ENCODE measurements around the gene MYO18B.

Gene MYO18B

DNA sequence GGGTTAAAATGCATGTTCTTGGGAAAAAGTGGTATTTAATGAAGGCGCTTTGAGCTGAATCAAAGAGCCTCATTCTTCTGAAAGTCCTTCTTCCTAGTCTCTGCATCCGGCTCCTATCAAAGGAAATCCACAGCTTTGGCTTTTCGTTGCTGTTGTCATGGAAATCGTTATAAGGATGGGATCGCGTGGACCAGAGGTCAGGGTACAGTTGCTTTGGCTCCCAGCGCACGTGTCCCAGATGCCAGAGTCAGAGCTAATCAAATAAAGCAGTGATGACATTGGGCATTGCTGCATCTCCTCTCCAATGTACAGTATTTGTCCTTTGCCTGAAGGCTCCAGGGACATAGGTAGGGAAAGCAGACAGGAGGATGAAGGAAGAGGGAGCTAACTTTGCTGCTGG is 181.9 kb downstream of the MYO18B start:
- no peaks in the 10 kb centered on the region for H3K79me2 ChIP-seq (ENCODE audit: insufficient read depth, low read length)
- H2AFZ ChIP-seq (ENCODE audit: low read depth, low read length, severe bottlenecking): no peak overlapping the region
- H3K9me2 ChIP-seq (replicated peaks; ENCODE audit: insufficient read depth, low read length): no peaks in the 10 kb centered on the region
- no peaks in the 10 kb centered on the region for H3K9me3 ChIP-seq (ENCODE audit: insufficient read depth, low read length)
- no peaks in the 10 kb centered on the region for H3F3A ChIP-seq (ENCODE audit: insufficient read depth)
- no peak overlapping the region for H3K4me2 ChIP-seq (ENCODE audit: low read depth, low read length, poor library complexity, severe bottlenecking)
- no peaks in the 10 kb centered on the region for H3K36me3 ChIP-seq (ENCODE audit: low read length)
- H4K20me1 ChIP-seq (ENCODE audit: low read depth, low read length): no peaks in the 10 kb centered on the region
- TF ChIP-seq EZH2phosphoT487 (conservative IDR thresholded peaks at IDR 0.05; ENCODE audit: low read length): no peak
- TF ChIP-seq, protein P1, sequence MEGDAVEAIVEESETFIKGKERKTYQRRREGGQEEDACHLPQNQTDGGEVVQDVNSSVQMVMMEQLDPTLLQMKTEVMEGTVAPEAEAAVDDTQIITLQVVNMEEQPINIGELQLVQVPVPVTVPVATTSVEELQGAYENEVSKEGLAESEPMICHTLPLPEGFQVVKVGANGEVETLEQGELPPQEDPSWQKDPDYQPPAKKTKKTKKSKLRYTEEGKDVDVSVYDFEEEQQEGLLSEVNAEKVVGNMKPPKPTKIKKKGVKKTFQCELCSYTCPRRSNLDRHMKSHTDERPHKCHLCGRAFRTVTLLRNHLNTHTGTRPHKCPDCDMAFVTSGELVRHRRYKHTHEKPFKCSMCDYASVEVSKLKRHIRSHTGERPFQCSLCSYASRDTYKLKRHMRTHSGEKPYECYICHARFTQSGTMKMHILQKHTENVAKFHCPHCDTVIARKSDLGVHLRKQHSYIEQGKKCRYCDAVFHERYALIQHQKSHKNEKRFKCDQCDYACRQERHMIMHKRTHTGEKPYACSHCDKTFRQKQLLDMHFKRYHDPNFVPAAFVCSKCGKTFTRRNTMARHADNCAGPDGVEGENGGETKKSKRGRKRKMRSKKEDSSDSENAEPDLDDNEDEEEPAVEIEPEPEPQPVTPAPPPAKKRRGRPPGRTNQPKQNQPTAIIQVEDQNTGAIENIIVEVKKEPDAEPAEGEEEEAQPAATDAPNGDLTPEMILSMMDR (IDR thresholded peaks at IDR 0.05; ENCODE audit: insufficient read depth, low read length, poor library complexity, severe bottlenecking): no peak
- H3K27me3 ChIP-seq (ENCODE audit: low read length): no peaks in the 10 kb centered on the region
- no peak overlapping the region for H3K9ac ChIP-seq (ENCODE audit: low read length)
- no peak overlapping the region for H3K27ac ChIP-seq (ENCODE audit: low read depth, low read length)
- no peak overlapping the region for H3K4me3 ChIP-seq (ENCODE audit: insufficient read depth, low read length, poor library complexity, severe bottlenecking)

DNA sequence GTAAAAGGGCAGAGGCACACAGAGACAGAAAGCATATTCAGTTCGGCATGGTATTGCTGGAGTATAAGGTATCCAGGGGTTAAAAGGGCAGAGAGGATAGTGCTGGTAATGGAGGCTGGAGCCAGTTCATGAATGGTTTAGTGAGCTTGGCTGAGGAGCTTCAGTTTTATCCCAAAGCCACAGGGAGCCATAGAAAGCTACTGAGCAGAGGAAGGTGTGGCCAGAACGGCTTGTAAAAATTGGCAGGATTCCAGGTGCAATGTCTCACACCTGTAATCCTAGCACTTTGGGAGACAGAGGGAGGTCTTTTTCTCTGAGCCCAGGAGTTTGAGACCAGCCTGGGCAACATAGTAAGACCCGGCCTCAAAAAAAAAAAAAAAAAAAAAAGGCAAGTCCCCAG is 186.1 kb downstream of the MYO18B start:
- no peaks in the 10 kb centered on the region for H3K79me2 ChIP-seq (ENCODE audit: insufficient read depth, low read length)
- no peaks in the 10 kb centered on the region for H3K9me2 ChIP-seq (replicated peaks; ENCODE audit: insufficient read depth, low read length)
- H3K36me3 ChIP-seq (ENCODE audit: low read length): no peaks in the 10 kb centered on the region
- no peak overlapping the region for H3K27ac ChIP-seq (ENCODE audit: low read depth, low read length)
- no peak overlapping the region for H2AFZ ChIP-seq (ENCODE audit: low read depth, low read length, severe bottlenecking)
- no peaks in the 10 kb centered on the region for H3F3A ChIP-seq (ENCODE audit: insufficient read depth)
- H3K9me3 ChIP-seq (ENCODE audit: insufficient read depth, low read length): no peaks in the 10 kb centered on the region
- no peak overlapping the region for H3K4me3 ChIP-seq (ENCODE audit: insufficient read depth, low read length, poor library complexity, severe bottlenecking)
- H4K20me1 ChIP-seq (ENCODE audit: low read depth, low read length): no peaks in the 10 kb centered on the region
- H3K9ac ChIP-seq (ENCODE audit: low read length): no peak overlapping the region
- no peak overlapping the region for H3K4me2 ChIP-seq (ENCODE audit: low read depth, low read length, poor library complexity, severe bottlenecking)
- no peaks in the 10 kb centered on the region for H3K27me3 ChIP-seq (ENCODE audit: low read length)
- TF ChIP-seq, protein P1 (IDR thresholded peaks at IDR 0.05; ENCODE audit: insufficient read depth, low read length, poor library complexity, severe bottlenecking): no peak
- no peak for TF ChIP-seq EZH2phosphoT487 (conservative IDR thresholded peaks at IDR 0.05; ENCODE audit: low read length)

DNA sequence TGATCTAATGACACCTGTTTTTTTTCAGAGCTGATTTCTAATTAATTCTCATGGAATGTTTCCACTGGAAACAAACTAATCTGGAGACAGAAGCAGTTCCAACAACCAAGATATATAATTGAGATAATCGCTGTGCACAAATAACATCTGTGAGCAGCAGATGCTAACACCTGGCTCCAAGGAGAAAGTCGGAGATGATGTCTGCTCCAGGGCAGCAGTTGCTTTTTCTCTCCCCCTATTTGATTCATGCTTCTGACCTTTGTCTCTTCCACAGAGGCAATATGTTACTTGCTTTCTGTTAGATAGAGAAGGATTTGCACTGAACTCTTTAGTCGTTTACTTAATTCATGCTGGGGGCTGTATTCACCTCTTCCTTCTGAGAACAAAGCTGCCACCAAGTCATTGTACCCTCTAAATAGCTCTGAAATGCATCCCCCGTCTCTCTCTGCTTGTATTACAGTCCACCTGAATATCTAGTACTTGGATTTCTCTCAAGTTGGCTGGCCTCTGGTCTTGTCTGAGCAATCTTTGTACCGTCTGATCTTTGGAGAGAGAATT is 187.4 kb downstream of the MYO18B start:
- no peak overlapping the region for H3K4me3 ChIP-seq (ENCODE audit: insufficient read depth, low read length, poor library complexity, severe bottlenecking)
- H3K9ac ChIP-seq (ENCODE audit: low read length): no peak overlapping the region
- no peaks in the 10 kb centered on the region for H3K27me3 ChIP-seq (ENCODE audit: low read length)
- H3K4me2 ChIP-seq (ENCODE audit: low read depth, low read length, poor library complexity, severe bottlenecking): no peak overlapping the region
- H3F3A ChIP-seq (ENCODE audit: insufficient read depth): no peaks in the 10 kb centered on the region
- no peak overlapping the region for H3K27ac ChIP-seq (ENCODE audit: low read depth, low read length)
- no peaks in the 10 kb centered on the region for H3K9me2 ChIP-seq (replicated peaks; ENCODE audit: insufficient read depth, low read length)
- no peak overlapping the region for H2AFZ ChIP-seq (ENCODE audit: low read depth, low read length, severe bottlenecking)
- H4K20me1 ChIP-seq (ENCODE audit: low read depth, low read length): no peaks in the 10 kb centered on the region
- no peaks in the 10 kb centered on the region for H3K79me2 ChIP-seq (ENCODE audit: insufficient read depth, low read length)
- no peaks in the 10 kb centered on the region for H3K9me3 ChIP-seq (ENCODE audit: insufficient read depth, low read length)
- TF ChIP-seq, protein P1 (IDR thresholded peaks at IDR 0.05; ENCODE audit: insufficient read depth, low read length, poor library complexity, severe bottlenecking): no peak
- no peak for TF ChIP-seq EZH2phosphoT487 (conservative IDR thresholded peaks at IDR 0.05; ENCODE audit: low read length)
- no peaks in the 10 kb centered on the region for H3K36me3 ChIP-seq (ENCODE audit: low read length)

Data from SU-DHL-6 (cell line).